GM19035 (cell line): ENCODE results near the gene SPON2.

Experiments
- ATAC-seq: cut with Tn5 transposase; IDR thresholded peaks from one replicate; pipeline ENCODE4 v1.9.1; 2021; ENCODE audit not compliant: unreplicated experiment

The SPON2 gene

GRCh38 chr4:1195109-1195671 lies 22.8 kb upstream of the SPON2 start:
- ATAC-seq = no peak

GRCh38 chr4:1194010-1194900 lies 21.9 kb upstream of the SPON2 start:
- no peak for ATAC-seq

- no peak for ATAC-seq
Observed at GRCh38 chr4:1193206-1194009, 21.0 kb upstream of the SPON2 start.

GRCh38 chr4:1192493-1193205 lies 20.3 kb upstream of the SPON2 start:
- ATAC-seq = no peak

- no peak for ATAC-seq
Observed at GRCh38 chr4:1192091-1192492, 19.7 kb upstream of the SPON2 start.

GRCh38 chr4:1191621-1192020 lies 19.2 kb upstream of the SPON2 start:
- ATAC-seq = no peak

GRCh38 chr4:1187182-1187581 lies 14.8 kb upstream of the SPON2 start:
- ATAC-seq = peak; percentile 64

GRCh38 chr4:1183985-1184773 lies 11.8 kb upstream of the SPON2 start:
- ATAC-seq = peak; percentile 66

- ATAC-seq = no peak
Observed at GRCh38 chr4:1182313-1182712, 9.9 kb upstream of the SPON2 start.

GRCh38 chr4:1180663-1181062 lies 8.3 kb upstream of the SPON2 start:
- ATAC-seq = no peak

GRCh38 chr4:1179976-1180375 lies 7.6 kb upstream of the SPON2 start:
- no peak for ATAC-seq

- no peak for ATAC-seq
Observed at GRCh38 chr4:1179089-1179441, 6.7 kb upstream of the SPON2 start.

GRCh38 chr4:1178300-1179088 lies 6.1 kb upstream of the SPON2 start:
- ATAC-seq = no peak

- no peak for ATAC-seq
Observed at GRCh38 chr4:1177274-1178141, 5.1 kb upstream of the SPON2 start.

GRCh38 chr4:1176398-1177273 lies 4.3 kb upstream of the SPON2 start:
- no peak for ATAC-seq

- no peak for ATAC-seq
Observed at GRCh38 chr4:1175635-1176229, 3.3 kb upstream of the SPON2 start.

- ATAC-seq = no peak
Observed at GRCh38 chr4:1174941-1175634, 2.7 kb upstream of the SPON2 start.
